HL-60/S4 (cell line): ENCODE data around the gene FAS.

Experiments used
- in situ Hi-C: fragments of 300-500 bp; cut with MboI; formaldehyde crosslinking; loops from 2 replicates; pipeline ENCODE4 v1.14.3; 2022; ENCODE audit warnings: low sequenced_read_pairs

Gene FAS

DNA sequence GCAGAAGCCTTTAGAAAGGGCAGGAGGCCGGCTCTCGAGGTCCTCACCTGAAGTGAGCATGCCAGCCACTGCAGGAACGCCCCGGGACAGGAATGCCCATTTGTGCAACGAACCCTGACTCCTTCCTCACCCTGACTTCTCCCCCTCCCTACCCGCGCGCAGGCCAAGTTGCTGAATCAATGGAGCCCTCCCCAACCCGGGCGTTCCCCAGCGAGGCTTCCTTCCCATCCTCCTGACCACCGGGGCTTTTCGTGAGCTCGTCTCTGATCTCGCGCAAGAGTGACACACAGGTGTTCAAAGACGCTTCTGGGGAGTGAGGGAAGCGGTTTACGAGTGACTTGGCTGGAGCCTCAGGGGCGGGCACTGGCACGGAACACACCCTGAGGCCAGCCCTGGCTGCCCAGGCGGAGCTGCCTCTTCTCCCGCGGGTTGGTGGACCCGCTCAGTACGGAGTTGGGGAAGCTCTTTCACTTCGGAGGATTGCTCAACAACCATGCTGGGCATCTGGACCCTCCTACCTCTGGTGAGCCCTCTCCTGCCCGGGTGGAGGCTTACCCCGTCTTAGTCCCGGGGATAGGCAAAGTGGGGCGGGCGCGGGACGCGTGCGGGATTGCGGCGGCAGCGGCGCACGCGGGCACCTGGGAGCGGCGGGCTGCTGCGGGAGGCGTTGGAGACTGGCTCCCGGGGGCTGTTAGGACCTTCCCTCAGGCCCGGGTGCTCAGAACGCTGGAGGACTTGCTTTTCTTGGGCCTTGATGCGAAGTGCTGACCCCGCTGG lies at the start of gene FAS:
TSS of gene FAS (plus strand) at position 415 of the 777 bp plus-strand sequence. CDS start at position 494, 79 bp downstream.
- in situ Hi-C loops = no loop called here

DNA sequence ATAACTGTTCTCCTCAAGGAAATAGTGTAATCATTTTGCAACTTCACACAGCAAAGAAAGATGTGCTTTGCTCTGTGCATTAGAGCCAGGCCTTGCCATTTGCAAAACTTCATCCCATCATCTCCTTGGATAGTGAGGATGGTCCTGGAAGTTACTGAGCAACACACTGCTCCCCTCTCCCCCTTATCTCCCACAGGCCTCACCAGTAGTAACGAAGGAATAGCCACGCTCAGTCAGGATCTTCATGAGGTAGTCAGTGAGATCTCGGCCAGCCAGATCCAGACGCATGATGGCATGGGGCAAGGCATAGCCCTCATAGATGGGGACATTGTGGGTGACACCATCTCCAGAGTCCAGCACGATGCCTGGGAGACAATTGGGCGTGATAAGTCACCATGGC lies 49.6 kb upstream of the FAS start:
- in situ Hi-C loops = loop anchor here (25.0 kb wide), 1 partner anchor 271 kb away; the partner anchor contains the start of gene CH25H

DNA sequence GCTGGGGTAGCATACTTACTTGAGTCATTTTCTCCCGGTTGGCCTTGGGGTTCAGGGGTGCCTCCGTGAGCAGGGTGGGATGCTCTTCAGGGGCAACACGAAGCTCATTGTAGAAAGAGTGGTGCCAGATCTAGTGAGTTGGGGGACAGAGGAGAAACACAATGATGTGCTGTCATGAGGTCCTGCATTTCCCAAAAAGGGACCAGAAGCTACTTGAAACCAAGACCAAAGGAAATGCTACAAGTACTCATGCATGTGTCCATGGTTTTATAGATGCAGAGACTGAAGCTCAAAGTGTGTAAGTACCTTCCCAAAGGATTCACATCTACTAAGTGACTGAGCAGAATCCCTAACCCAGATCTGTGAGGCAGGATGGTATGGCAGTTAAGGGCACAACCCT lies 46.8 kb upstream of the FAS start:
- in situ Hi-C loops = loop anchor here (25.0 kb wide), 1 partner anchor 269 kb away; the partner anchor contains the start of gene CH25H

DNA sequence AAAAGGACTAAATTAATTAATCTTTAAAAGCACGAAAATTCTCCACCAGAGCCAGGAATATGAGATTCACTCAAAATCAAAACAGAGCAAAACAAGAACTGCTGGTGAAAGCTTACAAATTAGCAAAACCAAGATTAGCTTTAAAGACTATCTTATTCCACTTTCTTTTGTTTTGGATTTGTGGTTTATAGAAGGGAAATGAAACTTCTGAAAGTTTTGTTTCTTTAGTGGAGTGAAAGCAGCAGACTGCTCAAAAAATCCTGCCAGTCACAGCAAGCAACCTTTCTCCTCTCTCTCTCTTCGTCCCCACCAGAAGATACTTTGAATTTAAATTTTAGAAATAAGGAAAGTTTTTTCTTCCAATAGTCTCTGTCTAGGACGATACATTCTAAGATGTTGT lies 45.8 kb upstream of the FAS start:
- in situ Hi-C loops = loop anchor here (25.0 kb wide), 1 partner anchor 267 kb away; the partner anchor contains the start of gene CH25H

DNA sequence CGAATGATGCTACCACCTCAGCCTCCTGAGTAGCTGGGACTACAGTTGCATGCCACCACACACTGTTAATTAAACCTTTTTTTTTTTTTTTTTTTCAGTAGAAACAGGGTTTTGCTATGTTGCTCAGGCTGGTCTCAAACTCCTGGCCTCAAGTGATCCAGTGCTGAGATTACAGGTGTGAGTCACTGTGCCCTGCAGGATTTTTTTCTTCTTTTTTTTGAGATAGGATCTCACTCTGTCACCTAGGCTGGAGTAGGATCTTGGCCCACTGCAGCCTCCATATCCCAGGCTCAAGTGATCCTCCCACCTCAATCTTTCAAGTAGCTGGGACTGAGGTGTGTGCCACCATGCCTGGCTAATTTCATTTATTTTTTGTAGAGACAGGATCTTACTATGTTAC lies 44.4 kb upstream of the FAS start:
- in situ Hi-C loops = loop anchor here (25.0 kb wide), 1 partner anchor 266 kb away; the partner anchor contains the start of gene CH25H

DNA sequence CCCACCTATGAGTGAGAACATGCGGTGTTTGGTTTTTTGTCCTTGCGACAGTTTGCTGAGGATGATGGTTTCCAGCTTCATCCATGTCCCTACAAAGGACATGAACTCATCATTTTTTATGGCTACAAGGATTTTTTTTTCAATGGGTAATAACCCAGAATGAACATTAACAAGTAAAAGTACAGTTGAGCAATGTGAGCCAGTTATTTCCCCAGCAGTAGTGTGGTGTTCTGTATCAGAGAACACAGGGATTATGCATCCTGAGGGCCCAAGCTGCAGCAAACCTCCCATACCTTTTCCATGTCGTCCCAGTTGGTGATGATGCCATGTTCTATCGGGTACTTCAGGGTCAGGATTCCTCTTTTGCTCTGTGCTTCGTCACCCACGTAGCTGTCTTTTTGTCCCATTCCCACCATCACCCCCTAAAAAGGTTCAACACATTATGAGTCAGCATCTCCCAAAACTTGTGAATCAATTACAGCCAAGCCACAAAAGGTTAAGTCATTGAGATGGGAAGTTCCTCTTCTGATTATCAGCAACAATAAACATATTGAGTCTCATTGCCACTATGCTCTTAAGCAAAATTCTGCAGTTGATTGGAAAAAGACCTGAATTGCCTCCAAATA lies 43.5 kb upstream of the FAS start:
- in situ Hi-C loops = loop anchor here (25.0 kb wide), 1 partner anchor 265 kb away; the partner anchor contains the start of gene CH25H

DNA sequence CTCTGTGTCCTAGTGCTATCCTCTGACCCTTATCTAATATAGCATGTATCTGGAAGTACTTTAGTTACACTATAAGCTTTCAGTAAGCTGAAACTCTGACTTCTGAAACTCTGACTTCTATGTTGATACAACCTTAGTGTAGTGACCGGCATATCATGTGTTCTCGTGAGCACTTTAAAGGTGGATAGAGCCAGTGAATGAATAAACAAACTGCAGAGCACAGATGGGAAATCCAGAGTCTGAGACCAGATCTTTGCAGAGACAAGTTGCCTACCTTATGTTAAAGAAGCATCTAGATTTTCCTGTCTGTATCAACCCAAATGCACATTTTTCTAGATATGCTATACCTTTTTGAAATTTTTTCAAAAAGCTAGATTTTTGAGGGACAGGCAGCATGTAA lies 41.5 kb upstream of the FAS start:
- in situ Hi-C loops = loop anchor here (25.0 kb wide), 1 partner anchor 263 kb away; the partner anchor contains the start of gene CH25H

DNA sequence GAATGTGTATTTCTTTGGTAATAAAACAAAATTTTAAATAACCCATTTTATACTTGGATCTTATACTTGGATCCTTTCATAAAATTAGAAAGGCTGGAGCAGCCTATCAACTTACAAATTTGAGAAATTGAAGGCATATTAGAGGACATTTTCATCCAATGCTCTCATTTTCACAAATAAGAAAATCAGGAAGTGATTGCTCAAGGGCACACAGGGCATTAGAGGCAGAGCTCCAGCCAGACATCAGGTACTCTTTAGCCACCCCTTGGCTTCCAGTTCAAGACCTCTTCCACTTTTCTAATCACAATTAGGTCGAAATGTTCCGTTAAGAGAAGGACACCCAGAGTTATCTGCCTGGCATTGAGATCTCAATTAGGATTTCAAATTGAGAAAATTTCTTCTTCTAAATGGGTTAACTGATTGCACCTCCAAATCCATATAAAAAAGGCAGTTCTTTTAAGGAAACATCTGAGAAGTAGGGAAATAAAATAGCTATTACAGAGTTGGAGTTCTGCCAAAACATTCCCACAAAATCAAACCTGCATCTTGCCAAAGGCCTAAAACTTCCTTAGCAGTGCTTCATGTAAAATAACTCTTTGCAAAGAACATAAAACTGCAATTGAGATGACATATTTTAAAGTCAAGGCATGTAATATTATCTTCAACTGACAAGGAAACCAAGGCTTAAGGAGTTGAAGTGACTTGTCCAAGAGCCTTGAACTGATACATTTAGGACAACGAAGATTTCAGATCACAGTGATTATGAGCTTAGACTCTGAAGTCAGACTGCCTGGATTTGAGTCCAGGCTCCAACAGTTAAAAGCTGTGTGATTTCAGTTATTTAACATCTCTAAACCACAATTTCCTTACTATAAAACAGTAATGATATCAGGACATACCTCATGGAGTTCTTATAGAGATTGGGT lies 40.4 kb upstream of the FAS start:
- in situ Hi-C loops = loop anchor here (25.0 kb wide), 1 partner anchor 262 kb away; the partner anchor contains the start of gene CH25H

DNA sequence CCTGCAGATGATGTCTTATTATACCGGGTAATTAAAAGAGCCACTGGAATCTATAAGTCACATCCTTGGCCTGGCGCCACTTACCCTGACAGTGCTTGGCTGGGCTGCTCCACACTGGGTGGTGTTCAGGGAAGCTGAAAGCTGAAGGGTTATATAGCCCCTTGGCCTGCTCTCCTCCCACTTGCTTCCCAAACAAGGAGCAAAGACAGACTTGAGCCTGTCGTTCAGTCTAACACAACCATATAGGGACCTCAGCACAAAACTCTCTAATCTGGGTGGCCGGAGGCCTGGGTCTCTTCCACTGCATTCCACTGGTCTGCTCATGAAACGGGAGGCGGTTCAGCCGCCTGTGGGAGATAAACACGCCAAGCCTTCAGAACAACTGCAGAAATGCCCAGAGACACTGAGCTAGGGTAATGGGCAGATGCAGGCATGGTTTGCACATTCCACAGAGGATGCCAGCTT lies 37.9 kb upstream of the FAS start, which contains the start of gene ACTA2:
TSS of gene ACTA2 (minus strand) at position 127 of the 465 bp plus-strand sequence. CDS start 3,843 bp downstream, outside the sequence.
- in situ Hi-C loops = no loop called here

DNA sequence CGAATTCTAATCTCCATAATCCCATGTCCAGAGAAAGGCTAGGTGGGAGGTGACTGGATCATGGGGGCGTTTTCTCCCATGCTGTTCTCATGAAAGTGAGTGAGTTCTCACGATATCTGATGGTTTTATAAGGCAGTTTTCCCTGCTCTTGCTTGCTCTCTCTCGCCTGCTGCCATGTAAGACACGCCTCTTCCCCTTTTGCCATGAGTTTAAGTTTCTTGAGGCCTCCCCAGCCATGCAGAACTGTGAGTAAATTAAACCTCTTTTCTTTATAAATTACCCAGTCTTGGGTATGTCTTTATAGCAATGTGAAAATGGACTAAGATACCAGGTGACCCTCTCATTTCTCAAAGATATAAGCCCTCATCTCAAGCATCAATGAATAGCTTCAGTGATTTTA lies 36.9 kb upstream of the FAS start:
- in situ Hi-C loops = no loop called here

DNA sequence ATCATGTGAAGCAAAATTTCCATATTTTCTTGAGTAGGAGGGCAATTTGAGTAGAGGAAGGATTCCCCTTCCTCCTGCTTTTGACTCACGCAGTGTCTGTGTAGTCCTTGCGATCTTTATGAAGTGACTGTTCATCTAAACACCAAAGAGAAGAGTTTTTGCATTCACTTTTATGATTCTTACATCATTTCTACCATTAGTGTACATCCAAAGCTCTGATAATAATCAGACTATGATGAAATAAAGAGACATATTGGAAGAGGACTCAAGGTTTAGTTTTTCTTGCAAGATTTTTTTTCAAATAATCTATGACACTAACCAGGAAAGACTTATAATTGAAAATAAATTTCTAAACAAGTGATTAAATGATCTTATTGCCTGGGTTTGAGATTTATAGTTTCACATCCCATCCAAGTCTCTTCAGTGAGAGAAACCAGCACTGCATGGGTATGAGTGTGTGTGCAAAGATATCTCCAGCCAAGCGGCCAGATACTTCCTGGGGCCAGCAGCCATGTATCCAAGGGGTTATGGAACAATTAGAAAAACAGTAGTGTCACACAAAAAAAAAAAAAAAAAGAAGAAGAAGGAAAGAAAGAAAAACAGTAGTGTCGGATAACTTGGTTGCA lies 36.0 kb upstream of the FAS start:
- in situ Hi-C loops = no loop called here

DNA sequence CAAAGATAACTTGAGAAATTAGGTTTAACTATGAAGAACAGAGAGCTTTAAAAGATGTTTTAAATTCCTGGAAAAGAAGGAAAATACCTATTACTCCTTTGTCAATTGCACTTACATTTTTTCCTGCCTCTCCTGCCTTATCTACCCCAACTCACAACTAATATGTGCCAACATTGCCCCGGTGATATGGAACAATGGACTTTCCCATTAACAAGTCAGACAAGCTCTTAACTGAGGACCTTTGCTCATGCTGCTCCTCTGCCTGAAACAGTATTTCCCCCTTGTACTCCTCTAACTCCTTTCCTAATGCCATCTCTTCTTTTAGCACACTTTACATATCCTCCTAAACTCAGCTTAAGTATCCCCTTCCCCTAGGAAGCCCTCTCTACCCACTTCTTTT lies 33.2 kb upstream of the FAS start:
- in situ Hi-C loops = no loop called here

DNA sequence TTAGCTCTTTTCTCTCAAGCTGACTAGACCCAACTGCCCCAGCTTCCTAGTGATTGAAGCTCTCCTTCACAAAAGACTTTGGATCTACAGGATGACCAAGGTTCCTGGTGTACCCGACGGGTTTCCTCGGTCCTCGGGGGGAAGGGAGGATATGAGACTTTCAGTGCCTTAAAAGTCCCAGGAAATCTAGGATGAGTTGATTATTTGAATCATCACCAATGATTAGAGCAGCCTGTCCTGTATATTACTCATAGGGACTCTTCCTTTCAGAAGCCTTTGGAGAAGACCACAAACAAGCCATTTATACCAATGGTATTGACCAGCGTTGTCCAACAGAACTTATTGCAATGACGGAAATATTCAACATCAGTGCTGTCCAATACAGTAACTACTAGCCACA lies 31.9 kb upstream of the FAS start:
- in situ Hi-C loops = no loop called here

DNA sequence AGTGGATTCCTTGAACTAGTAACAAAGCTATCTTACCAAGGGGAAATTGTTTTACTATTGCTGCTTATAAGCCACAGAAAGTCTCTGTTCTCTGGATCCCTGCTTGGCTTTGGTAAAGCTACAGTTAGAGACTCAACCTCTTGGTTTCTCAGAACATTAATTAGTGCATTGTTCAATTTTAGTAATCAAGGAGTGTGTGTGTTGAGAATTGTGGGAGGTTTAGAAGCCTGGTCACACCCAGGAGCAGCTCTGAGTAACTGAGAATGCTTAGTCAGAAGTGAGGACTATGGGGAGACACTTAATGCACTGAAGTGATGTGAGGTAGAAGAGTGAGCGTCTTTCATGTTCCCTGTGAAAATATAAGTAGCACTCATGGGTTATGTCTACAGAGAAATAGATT lies 29.8 kb upstream of the FAS start:
- in situ Hi-C loops = no loop called here

DNA sequence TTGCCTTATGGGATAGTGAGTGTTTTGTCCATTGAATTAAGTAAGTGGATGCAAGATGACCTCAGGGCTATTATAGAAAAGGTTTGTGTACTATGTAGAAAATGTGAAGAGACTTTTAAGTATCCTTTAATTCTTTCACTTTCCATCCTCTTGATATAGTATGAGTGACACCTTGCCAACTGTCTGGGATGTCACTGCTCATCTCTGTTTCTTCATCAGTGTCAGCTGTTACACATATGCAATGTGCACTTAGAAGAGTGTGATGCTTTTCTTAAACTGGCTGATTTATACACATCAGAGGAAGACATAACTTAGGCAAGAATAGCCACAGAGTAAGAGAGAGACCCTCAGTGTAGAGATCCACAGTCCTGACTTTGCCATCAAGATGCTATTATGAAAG lies 29.3 kb upstream of the FAS start:
- in situ Hi-C loops = no loop called here

DNA sequence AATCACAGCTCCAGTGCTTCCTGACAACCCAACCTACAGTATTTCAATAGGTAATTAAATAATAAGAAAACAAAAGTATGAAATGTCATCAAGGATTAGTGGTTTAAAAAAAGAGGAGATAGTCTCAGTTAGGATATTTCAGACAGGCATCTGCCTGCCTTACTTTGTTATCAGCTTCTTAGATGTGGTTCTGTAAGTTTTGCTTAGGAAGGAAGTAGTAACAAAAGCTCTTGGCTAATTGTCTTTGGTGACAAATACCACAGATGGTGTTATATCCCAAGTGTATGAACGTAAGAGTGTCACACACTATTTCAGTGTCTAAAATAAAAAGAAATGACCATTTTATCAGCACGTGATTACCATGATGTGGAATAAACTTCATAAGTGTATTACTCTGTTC lies 28.3 kb upstream of the FAS start:
- in situ Hi-C loops = no loop called here

DNA sequence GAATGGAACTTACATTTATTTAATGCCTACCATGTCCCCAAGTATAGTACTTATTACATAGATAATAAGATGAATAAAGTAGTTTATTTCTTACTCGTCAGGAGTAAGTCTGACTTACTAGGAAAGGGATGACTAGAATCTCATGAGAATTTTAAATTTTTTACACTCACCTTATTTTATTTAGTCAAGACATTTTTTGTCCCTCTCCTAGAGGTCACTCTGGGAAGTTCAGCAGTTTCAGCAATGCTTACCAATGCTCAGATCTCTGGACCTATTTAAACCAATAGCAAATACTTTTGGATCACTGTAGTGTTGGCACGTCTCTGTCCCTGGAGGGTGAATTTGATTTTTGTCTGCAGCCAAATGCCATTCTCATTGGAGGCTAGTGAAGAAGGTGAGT lies 27.3 kb upstream of the FAS start:
- in situ Hi-C loops = no loop called here

DNA sequence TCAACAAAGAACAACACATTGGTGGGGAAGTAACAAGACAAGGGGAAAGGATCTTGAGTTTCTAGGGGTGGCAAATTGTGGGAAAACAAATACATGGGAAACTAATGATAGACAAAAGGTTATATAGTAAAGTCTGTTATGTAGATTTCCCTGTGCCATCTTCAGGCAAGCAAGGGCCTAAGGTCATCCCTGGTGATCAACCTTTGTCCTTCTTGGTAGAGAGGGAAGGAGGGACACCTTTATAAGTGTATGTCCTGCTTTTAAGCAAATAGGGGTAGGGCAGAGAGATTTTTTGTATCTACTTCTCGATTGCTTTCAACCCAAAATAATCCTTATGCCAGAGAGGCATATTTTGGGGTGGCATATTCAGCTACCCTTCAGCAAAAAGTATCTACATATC lies 26.2 kb upstream of the FAS start:
- in situ Hi-C loops = no loop called here

DNA sequence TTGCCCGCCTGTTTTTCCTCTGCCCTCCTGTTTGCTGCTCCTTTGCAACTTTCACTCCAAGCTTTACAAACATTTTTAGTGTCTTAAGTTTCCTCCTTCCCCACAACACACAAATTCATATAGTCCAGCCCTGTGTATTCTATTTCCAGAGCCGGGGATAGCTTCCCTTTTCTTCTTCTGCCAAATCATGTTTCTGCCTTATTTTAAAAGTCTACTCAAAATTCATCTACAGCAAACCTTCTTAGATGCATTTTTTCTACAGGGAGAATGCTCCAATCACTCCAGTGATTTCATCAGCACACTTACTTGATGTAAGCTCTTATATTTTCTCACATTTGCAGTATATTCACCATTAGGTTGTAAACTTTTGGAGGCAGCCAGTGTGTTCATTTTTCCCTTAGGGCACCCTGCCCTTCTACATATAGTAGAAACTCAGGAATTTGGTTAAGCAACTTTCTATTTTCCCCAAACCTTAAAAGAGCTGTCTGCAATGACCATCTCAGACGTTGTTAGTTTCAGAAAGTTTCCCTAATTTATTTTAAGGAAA lies 25.7 kb upstream of the FAS start:
- in situ Hi-C loops = no loop called here

DNA sequence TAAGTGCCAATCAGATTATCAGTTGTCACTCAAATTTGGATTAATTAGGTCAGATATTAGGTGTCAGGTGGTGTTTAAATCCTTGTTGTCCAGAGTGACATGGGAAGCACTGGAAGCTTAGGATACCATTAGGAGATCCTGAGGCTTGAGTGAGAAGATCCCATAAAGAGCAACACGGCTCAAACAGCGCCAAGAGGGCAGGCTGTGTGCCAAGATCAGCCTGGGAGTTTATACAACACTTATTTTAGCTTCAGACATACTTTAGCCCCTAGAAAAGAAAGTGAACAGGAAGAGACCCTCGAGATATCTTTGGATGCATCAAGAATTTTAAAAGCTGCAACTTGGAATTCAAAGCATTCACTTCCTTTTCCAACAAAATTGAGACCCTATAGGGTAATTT lies 23.8 kb upstream of the FAS start:
- in situ Hi-C loops = no loop called here
